WTC11 (cell line): ENCODE measurements around the gene IFNG. TPM values are rescaled to one million over a fixed set of nuclear protein-coding genes. Genes with fewer than 3 reads are reported as not detected.

ENCODE experiments used
- ATAC-seq: fragments of 200-7000 bp; cut with Tn5 transposase; 2 replicates; pipeline ENCODE4 v1.10.0; 2021; ENCODE audit warnings: mild to moderate bottlenecking, moderate library complexity
- CTCF ChIA-PET: fragments of 300-600 bp; sonication (Branson Sonifier 250); formaldehyde crosslinking; loops from one replicate; lab custom pipeline; 2021; ENCODE audit warnings: antibody characterized with exemption; lab: Charles Lee
- POLR2A ChIA-PET: fragments of 350-600 bp; sonication (Branson Sonifier 250); formaldehyde crosslinking; loops from one replicate; lab custom pipeline; 2021; ENCODE audit warnings: antibody characterized with exemption; lab: Charles Lee
- DNase-seq: peaks from one replicate; pipeline ENCODE4 v3.0.0; 2021; ENCODE audit warnings: low spot score
- H3K27ac Mint-ChIP-seq: 2 replicates; pipeline ENCODE4 v1.8.0; 2021; ENCODE audit warnings: mixed read lengths
- H3K27me3 Mint-ChIP-seq: 2 replicates; pipeline ENCODE4 v1.8.0; 2021; ENCODE audit warnings: low read depth, mild to moderate bottlenecking, moderate library complexity, mixed read lengths
- H3K36me3 Mint-ChIP-seq: 2 replicates; pipeline ENCODE4 v1.8.0; 2021; ENCODE audit warnings: mixed read lengths
- H3K4me1 Mint-ChIP-seq: 2 replicates; pipeline ENCODE4 v1.8.0; 2022; ENCODE audit warnings: mixed read lengths
- H3K4me3 Mint-ChIP-seq: 2 replicates; pipeline ENCODE4 v1.8.0; 2021; ENCODE audit warnings: mild to moderate bottlenecking, moderate library complexity, mixed read lengths
- H3K9me3 Mint-ChIP-seq: 2 replicates; pipeline ENCODE4 v1.8.0; 2021; ENCODE audit warnings: mixed read lengths
- ESRRA ChIP-seq: sonication (generic); formaldehyde crosslinking; IDR thresholded peaks from 2 replicates; pipeline ENCODE4 v1.8.1; 2022; ENCODE audit warnings: mild to moderate bottlenecking, missing genetic modification reagents, borderline replicate concordance
- FOXJ3 ChIP-seq: sonication (generic); formaldehyde crosslinking; IDR thresholded peaks from 2 replicates; pipeline ENCODE4 v1.9.0; 2021; ENCODE audit warnings: missing genetic modification reagents, mild to moderate bottlenecking, borderline replicate concordance
- NR1H2 ChIP-seq: sonication (generic); formaldehyde crosslinking; IDR thresholded peaks from 2 replicates; pipeline ENCODE4 v1.9.0; 2021; ENCODE audit warnings: mild to moderate bottlenecking, moderate library complexity, missing genetic modification reagents
- NR3C1 ChIP-seq: sonication (generic); formaldehyde crosslinking; conservative IDR thresholded peaks from 2 replicates; pipeline ENCODE4 v1.8.1; 2023; ENCODE audit warnings: low read depth, mild to moderate bottlenecking, missing genetic modification reagents
- SP1 ChIP-seq: sonication (generic); formaldehyde crosslinking; conservative IDR thresholded peaks from 2 replicates; pipeline ENCODE4 v1.8.1; 2022; ENCODE audit warnings: missing genetic modification reagents
- TCF7 ChIP-seq: sonication (generic); formaldehyde crosslinking; IDR thresholded peaks from 2 replicates; pipeline ENCODE4 v1.8.0; 2022; ENCODE audit warnings: mild to moderate bottlenecking, low read depth, missing genetic modification reagents, moderate library complexity
- ZNF138 ChIP-seq: sonication (generic); formaldehyde crosslinking; conservative IDR thresholded peaks from 2 replicates; pipeline ENCODE4 v1.8.1; 2022; ENCODE audit warnings: mild to moderate bottlenecking, moderate library complexity, missing genetic modification reagents
- ZNF232 ChIP-seq: sonication (generic); formaldehyde crosslinking; IDR thresholded peaks from 2 replicates; pipeline ENCODE4 v1.8.0; 2022; ENCODE audit warnings: mild to moderate bottlenecking, missing genetic modification reagents
- ZNF263 ChIP-seq: sonication (generic); formaldehyde crosslinking; IDR thresholded peaks from 2 replicates; pipeline ENCODE4 v1.8.1; 2022; ENCODE audit warnings: low read depth, mild to moderate bottlenecking, moderate library complexity, missing genetic modification reagents
- total RNA-seq: library from RNA; stranded (reverse); gene quantifications from 3 replicates; pipeline ENCODE4 v1.2.3, GENCODE V29; 2021
- TF ChIP-seq, protein P1 (sequence below): fragments of 250-450 bp; sonication (Bioruptor Pico); IDR thresholded peaks from 2 replicates; pipeline ENCODE4 v1.9.0; 2021; ENCODE audit warnings: mild to moderate bottlenecking
- TF ChIP-seq, protein P2 (sequence below): sonication (generic); formaldehyde crosslinking; IDR thresholded peaks from 2 replicates; pipeline ENCODE4 v1.8.1; 2023; ENCODE audit warnings: mild to moderate bottlenecking, missing genetic modification reagents, moderate library complexity
- TF ChIP-seq, protein P3 (sequence below): sonication (generic); formaldehyde crosslinking; IDR thresholded peaks from 2 replicates; pipeline ENCODE4 v1.8.0; 2022; ENCODE audit warnings: mild to moderate bottlenecking, missing genetic modification reagents
- TF ChIP-seq, protein P4 (sequence below): sonication (generic); formaldehyde crosslinking; IDR thresholded peaks from 2 replicates; pipeline ENCODE4 v1.8.1; 2023; ENCODE audit warnings: mild to moderate bottlenecking, moderate library complexity, missing genetic modification reagents
- TF ChIP-seq, protein P5 (sequence below): fragments of 250-450 bp; sonication (Bioruptor Pico); IDR thresholded peaks from 2 replicates; pipeline ENCODE4 v1.8.0; 2021; ENCODE audit warnings: mild to moderate bottlenecking
- TF ChIP-seq, protein P6 (sequence below): fragments of 250-450 bp; sonication (Bioruptor Pico); IDR thresholded peaks from 2 replicates; pipeline ENCODE4 v1.9.0; 2021; ENCODE audit warnings: mild to moderate bottlenecking, borderline replicate concordance
- TF ChIP-seq, protein P7 (sequence below): fragments of 200-600 bp; IDR thresholded peaks from 2 replicates; pipeline ENCODE4 v1.8.0; 2022; ENCODE audit warnings: antibody characterized with exemption
- TF ChIP-seq, protein P8 (sequence below): sonication (generic); formaldehyde crosslinking; IDR thresholded peaks from 2 replicates; pipeline ENCODE4 v1.8.1; 2022; ENCODE audit warnings: low read depth, mild to moderate bottlenecking, moderate library complexity, missing genetic modification reagents, borderline replicate concordance

The IFNG gene
- total RNA-seq, 1 experiment from 2014 or later: 0.42 TPM

DNA sequence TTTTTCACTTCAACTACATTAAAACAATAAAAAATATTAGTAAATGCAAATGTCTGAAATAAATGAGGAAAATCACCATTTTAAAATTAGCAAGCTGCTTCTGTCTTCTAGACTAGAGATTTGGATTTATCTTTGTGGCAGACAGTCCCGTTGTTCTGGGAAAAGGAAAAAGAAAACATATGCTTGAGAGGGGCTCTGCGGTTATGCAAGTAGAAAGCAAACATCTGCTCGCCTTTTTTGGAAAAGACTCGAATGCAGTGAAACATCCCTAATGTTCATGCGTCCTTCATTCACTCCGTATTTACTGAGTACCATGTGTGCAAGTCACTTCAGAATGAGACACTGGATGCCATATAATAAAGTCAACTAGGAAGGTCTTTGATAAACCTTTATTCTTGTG, 44.9 kb downstream of the IFNG start (continued):
- TF ChIP-seq, protein P1, sequence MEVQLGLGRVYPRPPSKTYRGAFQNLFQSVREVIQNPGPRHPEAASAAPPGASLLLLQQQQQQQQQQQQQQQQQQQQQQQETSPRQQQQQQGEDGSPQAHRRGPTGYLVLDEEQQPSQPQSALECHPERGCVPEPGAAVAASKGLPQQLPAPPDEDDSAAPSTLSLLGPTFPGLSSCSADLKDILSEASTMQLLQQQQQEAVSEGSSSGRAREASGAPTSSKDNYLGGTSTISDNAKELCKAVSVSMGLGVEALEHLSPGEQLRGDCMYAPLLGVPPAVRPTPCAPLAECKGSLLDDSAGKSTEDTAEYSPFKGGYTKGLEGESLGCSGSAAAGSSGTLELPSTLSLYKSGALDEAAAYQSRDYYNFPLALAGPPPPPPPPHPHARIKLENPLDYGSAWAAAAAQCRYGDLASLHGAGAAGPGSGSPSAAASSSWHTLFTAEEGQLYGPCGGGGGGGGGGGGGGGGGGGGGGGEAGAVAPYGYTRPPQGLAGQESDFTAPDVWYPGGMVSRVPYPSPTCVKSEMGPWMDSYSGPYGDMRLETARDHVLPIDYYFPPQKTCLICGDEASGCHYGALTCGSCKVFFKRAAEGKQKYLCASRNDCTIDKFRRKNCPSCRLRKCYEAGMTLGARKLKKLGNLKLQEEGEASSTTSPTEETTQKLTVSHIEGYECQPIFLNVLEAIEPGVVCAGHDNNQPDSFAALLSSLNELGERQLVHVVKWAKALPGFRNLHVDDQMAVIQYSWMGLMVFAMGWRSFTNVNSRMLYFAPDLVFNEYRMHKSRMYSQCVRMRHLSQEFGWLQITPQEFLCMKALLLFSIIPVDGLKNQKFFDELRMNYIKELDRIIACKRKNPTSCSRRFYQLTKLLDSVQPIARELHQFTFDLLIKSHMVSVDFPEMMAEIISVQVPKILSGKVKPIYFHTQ (CRISPR knock-in tag): no peak
- TF ChIP-seq, protein P2, sequence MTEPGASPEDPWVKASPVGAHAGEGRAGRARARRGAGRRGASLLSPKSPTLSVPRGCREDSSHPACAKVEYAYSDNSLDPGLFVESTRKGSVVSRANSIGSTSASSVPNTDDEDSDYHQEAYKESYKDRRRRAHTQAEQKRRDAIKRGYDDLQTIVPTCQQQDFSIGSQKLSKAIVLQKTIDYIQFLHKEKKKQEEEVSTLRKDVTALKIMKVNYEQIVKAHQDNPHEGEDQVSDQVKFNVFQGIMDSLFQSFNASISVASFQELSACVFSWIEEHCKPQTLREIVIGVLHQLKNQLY (CRISPR knock-in tag): no peak
- TF ChIP-seq NR1H2 (CRISPR knock-in tag): no peak
- TF ChIP-seq, protein P3, sequence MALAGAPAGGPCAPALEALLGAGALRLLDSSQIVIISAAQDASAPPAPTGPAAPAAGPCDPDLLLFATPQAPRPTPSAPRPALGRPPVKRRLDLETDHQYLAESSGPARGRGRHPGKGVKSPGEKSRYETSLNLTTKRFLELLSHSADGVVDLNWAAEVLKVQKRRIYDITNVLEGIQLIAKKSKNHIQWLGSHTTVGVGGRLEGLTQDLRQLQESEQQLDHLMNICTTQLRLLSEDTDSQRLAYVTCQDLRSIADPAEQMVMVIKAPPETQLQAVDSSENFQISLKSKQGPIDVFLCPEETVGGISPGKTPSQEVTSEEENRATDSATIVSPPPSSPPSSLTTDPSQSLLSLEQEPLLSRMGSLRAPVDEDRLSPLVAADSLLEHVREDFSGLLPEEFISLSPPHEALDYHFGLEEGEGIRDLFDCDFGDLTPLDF (CRISPR knock-in tag): no peak
- TF ChIP-seq FOXJ3 (CRISPR knock-in tag): no peak
- TF ChIP-seq, protein P4, sequence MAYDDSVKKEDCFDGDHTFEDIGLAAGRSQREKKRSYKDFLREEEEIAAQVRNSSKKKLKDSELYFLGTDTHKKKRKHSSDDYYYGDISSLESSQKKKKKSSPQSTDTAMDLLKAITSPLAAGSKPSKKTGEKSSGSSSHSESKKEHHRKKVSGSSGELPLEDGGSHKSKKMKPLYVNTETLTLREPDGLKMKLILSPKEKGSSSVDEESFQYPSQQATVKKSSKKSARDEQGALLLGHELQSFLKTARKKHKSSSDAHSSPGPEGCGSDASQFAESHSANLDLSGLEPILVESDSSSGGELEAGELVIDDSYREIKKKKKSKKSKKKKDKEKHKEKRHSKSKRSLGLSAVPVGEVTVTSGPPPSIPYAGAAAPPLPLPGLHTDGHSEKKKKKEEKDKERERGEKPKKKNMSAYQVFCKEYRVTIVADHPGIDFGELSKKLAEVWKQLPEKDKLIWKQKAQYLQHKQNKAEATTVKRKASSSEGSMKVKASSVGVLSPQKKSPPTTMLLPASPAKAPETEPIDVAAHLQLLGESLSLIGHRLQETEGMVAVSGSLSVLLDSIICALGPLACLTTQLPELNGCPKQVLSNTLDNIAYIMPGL (CRISPR knock-in tag): no peak
- TF ChIP-seq ZNF138 (CRISPR knock-in tag): no peak
- no peak for TF ChIP-seq ESRRA (CRISPR knock-in tag)
- TF ChIP-seq, protein P5, sequence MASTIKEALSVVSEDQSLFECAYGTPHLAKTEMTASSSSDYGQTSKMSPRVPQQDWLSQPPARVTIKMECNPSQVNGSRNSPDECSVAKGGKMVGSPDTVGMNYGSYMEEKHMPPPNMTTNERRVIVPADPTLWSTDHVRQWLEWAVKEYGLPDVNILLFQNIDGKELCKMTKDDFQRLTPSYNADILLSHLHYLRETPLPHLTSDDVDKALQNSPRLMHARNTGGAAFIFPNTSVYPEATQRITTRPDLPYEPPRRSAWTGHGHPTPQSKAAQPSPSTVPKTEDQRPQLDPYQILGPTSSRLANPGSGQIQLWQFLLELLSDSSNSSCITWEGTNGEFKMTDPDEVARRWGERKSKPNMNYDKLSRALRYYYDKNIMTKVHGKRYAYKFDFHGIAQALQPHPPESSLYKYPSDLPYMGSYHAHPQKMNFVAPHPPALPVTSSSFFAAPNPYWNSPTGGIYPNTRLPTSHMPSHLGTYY (CRISPR knock-in tag): no peak
- TF ChIP-seq, protein P6, sequence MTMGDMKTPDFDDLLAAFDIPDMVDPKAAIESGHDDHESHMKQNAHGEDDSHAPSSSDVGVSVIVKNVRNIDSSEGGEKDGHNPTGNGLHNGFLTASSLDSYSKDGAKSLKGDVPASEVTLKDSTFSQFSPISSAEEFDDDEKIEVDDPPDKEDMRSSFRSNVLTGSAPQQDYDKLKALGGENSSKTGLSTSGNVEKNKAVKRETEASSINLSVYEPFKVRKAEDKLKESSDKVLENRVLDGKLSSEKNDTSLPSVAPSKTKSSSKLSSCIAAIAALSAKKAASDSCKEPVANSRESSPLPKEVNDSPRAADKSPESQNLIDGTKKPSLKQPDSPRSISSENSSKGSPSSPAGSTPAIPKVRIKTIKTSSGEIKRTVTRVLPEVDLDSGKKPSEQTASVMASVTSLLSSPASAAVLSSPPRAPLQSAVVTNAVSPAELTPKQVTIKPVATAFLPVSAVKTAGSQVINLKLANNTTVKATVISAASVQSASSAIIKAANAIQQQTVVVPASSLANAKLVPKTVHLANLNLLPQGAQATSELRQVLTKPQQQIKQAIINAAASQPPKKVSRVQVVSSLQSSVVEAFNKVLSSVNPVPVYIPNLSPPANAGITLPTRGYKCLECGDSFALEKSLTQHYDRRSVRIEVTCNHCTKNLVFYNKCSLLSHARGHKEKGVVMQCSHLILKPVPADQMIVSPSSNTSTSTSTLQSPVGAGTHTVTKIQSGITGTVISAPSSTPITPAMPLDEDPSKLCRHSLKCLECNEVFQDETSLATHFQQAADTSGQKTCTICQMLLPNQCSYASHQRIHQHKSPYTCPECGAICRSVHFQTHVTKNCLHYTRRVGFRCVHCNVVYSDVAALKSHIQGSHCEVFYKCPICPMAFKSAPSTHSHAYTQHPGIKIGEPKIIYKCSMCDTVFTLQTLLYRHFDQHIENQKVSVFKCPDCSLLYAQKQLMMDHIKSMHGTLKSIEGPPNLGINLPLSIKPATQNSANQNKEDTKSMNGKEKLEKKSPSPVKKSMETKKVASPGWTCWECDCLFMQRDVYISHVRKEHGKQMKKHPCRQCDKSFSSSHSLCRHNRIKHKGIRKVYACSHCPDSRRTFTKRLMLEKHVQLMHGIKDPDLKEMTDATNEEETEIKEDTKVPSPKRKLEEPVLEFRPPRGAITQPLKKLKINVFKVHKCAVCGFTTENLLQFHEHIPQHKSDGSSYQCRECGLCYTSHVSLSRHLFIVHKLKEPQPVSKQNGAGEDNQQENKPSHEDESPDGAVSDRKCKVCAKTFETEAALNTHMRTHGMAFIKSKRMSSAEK (CRISPR knock-in tag): no peak

DNA sequence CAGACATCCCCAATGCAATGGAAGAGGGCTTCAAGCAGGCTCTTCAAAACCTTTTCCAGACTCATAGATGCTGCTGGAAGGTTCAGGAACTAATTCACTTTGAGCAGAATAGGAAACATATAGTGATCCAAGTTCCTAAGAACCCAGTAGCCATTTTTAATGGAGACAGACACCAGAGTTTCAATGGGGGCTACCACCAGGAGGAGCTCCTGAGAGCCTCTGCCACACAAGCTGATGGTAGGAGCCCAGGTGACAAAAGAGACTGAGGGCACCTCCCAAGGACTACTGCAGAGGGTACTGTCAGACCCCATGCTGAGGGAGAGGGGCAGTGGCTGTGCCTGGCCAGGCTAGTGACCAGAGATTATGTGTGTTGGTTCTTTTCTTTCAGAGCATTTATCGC, 45.9 kb downstream of the IFNG start:
- ChIA-PET CTCF (interaction anchor here (0.6 to 3.9 kb wide), 28 partner anchors 9 to 710 kb away, joined by 3 to 56 read pairs (median 4); partner anchors contain the start of genes IFNG, IL26 and MDM1), POLR2A (interaction anchor here (1.0 kb wide), 1 partner anchor 9 kb away, joined by 3 read pairs; no protein-coding TSS in a partner anchor)
- H3K4me1 Mint-ChIP-seq: peaks cover 12% of the 10 kb centered on the region
- no peak overlapping the region for H3K27ac Mint-ChIP-seq
- DNase-seq: peak; percentile 69
- H3K4me3 Mint-ChIP-seq: no peak overlapping the region
- peak; percentile 85 for ATAC-seq
- no peaks in the 10 kb centered on the region for H3K9me3 Mint-ChIP-seq
- no peaks in the 10 kb centered on the region for H3K36me3 Mint-ChIP-seq
- TF ChIP-seq, protein P7, sequence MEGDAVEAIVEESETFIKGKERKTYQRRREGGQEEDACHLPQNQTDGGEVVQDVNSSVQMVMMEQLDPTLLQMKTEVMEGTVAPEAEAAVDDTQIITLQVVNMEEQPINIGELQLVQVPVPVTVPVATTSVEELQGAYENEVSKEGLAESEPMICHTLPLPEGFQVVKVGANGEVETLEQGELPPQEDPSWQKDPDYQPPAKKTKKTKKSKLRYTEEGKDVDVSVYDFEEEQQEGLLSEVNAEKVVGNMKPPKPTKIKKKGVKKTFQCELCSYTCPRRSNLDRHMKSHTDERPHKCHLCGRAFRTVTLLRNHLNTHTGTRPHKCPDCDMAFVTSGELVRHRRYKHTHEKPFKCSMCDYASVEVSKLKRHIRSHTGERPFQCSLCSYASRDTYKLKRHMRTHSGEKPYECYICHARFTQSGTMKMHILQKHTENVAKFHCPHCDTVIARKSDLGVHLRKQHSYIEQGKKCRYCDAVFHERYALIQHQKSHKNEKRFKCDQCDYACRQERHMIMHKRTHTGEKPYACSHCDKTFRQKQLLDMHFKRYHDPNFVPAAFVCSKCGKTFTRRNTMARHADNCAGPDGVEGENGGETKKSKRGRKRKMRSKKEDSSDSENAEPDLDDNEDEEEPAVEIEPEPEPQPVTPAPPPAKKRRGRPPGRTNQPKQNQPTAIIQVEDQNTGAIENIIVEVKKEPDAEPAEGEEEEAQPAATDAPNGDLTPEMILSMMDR: peak; percentile 34; the same call in 1 of the 2 replicates
- TF ChIP-seq NR3C1 (no peak), ZNF138 (CRISPR knock-in tag) (no peak), SP1 (no peak), ZNF232 (no peak), ZNF263 (CRISPR knock-in tag) (no peak), TCF7 (CRISPR knock-in tag) (no peak)
- TF ChIP-seq, protein P8, sequence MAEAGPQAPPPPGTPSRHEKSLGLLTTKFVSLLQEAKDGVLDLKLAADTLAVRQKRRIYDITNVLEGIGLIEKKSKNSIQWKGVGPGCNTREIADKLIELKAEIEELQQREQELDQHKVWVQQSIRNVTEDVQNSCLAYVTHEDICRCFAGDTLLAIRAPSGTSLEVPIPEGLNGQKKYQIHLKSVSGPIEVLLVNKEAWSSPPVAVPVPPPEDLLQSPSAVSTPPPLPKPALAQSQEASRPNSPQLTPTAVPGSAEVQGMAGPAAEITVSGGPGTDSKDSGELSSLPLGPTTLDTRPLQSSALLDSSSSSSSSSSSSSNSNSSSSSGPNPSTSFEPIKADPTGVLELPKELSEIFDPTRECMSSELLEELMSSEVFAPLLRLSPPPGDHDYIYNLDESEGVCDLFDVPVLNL (CRISPR knock-in tag): no peak
- H3K27me3 Mint-ChIP-seq: peaks cover 4% of the 10 kb centered on the region
